Endodermal cell (in vitro differentiated cells): ENCODE data around the gene MED4. TPM values are rescaled to one million over a fixed set of nuclear protein-coding genes. Genes with fewer than 3 reads are reported as not detected.
A peak's percentile ranks its signal among the peaks of the same experiment; 100 is the strongest.
"Not testable (repeated sequence)": the region's sequence is repeated elsewhere in the genome, so short reads cannot be mapped to it uniquely, and the experiment has no call there.

Experiments used
- DNase-seq: peaks from one replicate; pipeline ENCODE4 v3.0.0-alpha.2; 2017
- H3K27ac ChIP-seq: 2 replicates; pipeline ENCODE4 v1.5.1; 2013; ENCODE audit warnings: mild to moderate bottlenecking, low read depth, low read length, moderate library complexity
- H3K27me3 ChIP-seq: 2 replicates; pipeline ENCODE4 v1.6.1; 2013; ENCODE audit warnings: mild to moderate bottlenecking, low read length, moderate library complexity; ENCODE audit not compliant: insufficient read depth, control insufficient read depth, poor library complexity, severe bottlenecking
- H3K36me3 ChIP-seq: 2 replicates; pipeline ENCODE4 v1.7.0; 2013; ENCODE audit warnings: mild to moderate bottlenecking, low read length, moderate library complexity; ENCODE audit not compliant: control insufficient read depth, insufficient read depth
- H3K4me1 ChIP-seq: one replicate; pipeline ENCODE4 v1.7.0; 2013; ENCODE audit warnings: low read length; ENCODE audit not compliant: control insufficient read depth, insufficient read depth
- H3K4me3 ChIP-seq: 2 replicates; pipeline ENCODE4 v1.5.1; 2013; ENCODE audit warnings: mild to moderate bottlenecking, low read length, moderate library complexity
- H3K9ac ChIP-seq: 2 replicates; pipeline ENCODE4 v1.6.1; 2013; ENCODE audit warnings: mild to moderate bottlenecking, low read length, moderate library complexity; ENCODE audit not compliant: poor library complexity, severe bottlenecking; ENCODE audit errors: extremely low read depth
- H3K9me3 ChIP-seq: 2 replicates; pipeline ENCODE4 v1.6.1; 2013; ENCODE audit warnings: mild to moderate bottlenecking, low read length, moderate library complexity; ENCODE audit not compliant: control insufficient read depth
- H3K27ac Mint-ChIP-seq: 2 replicates; pipeline ENCODE4 v1.8.0; 2020; ENCODE audit warnings: mixed read lengths
- H3K27me3 Mint-ChIP-seq: 2 replicates; pipeline ENCODE4 v1.8.0; 2021; ENCODE audit warnings: mild to moderate bottlenecking, mixed read lengths; ENCODE audit not compliant: insufficient read depth
- H3K36me3 Mint-ChIP-seq: 2 replicates; pipeline ENCODE4 v1.8.0; 2020; ENCODE audit warnings: low read depth, mixed read lengths
- H3K4me1 Mint-ChIP-seq: 2 replicates; pipeline ENCODE4 v1.8.0; 2020; ENCODE audit warnings: mixed read lengths
- H3K4me3 Mint-ChIP-seq: 2 replicates; pipeline ENCODE4 v1.8.0; 2020; ENCODE audit warnings: mild to moderate bottlenecking, moderate library complexity, mixed read lengths
- H3K9me3 Mint-ChIP-seq: 2 replicates; pipeline ENCODE4 v1.8.0; 2020; ENCODE audit warnings: mild to moderate bottlenecking, mixed read lengths
- WGBS, 2 experiments: methylation state at CpG; one replicate each; pipeline versions ENCODE4 v1.1.5 to v1.1.7; 2013; ENCODE audit warnings: missing lambda C conversion rate in 2 of 2, mixed read lengths in 1 of 2; ENCODE audit not compliant: insufficient coverage in 1 of 2, insufficient read length in 1 of 2; 5-methylcytosine and 5-hydroxymethylcytosine counted together
- total RNA-seq, 2 donors: library from RNA; stranded (reverse); fragmentation: NEBNext Ultra II Directional in 1 of 2; extraction: Animal tissue kit (Norgen Biotek cat#: 25700) in 1 of 2; gene quantifications; 2 replicates in 1 of 2; 3 replicates in 1 of 2; pipeline ENCODE4 v1.2.1, GENCODE V29; 2021
- TF ChIP-seq, protein P1 (sequence below): fragments of 200-600 bp; sonication (generic); conservative IDR thresholded peaks from 2 replicates; pipeline ENCODE4 v1.5.0; 2021; ENCODE audit warnings: antibody characterized with exemption, mild to moderate bottlenecking

MED4 gene
- total RNA-seq, 2 donors from 2014 or later: 56.4 to 68.1 TPM

DNA sequence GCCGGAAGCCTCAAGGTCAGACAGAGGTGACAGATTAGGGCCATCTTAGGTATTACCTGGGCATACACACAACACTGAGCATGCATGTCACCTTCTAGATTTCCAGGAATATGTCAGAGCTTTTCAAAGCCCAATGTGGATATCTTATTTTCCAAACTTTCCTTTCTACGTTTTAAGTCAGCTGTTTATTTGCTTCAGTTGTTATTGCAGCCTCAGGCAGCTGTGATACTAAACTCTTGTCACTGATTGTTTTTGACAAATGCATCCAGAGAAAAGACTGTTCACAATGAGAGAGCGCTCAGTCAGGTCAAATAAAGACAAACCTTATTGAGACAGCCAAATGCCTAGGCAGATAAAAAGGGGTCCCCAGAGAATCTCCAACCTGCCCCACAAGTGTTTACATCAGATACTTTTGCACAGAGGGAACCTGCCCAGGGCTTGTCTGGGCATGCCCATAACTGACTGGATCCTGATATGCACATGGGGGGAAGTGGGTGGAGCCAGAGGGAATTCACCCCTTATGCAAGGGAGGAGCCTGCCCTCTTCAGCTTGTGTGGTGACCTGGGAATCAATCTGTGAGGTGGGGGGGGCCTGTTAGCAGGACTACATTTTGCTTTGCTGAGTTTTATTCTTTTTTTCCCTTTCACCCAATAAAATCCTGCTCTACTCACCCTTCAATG lies 28.5 kb downstream of the MED4 start:
- Mint-ChIP-seq H3K27me3 (no peaks in the 10 kb centered on the region), H3K4me1 (no peaks in the 10 kb centered on the region), H3K27ac (no peak overlapping the region), H3K36me3 (peaks cover 95% of the 10 kb centered on the region), H3K4me3 (no peak overlapping the region), H3K9me3 (peaks cover 75% of the 10 kb centered on the region)
- TF ChIP-seq, protein P1, sequence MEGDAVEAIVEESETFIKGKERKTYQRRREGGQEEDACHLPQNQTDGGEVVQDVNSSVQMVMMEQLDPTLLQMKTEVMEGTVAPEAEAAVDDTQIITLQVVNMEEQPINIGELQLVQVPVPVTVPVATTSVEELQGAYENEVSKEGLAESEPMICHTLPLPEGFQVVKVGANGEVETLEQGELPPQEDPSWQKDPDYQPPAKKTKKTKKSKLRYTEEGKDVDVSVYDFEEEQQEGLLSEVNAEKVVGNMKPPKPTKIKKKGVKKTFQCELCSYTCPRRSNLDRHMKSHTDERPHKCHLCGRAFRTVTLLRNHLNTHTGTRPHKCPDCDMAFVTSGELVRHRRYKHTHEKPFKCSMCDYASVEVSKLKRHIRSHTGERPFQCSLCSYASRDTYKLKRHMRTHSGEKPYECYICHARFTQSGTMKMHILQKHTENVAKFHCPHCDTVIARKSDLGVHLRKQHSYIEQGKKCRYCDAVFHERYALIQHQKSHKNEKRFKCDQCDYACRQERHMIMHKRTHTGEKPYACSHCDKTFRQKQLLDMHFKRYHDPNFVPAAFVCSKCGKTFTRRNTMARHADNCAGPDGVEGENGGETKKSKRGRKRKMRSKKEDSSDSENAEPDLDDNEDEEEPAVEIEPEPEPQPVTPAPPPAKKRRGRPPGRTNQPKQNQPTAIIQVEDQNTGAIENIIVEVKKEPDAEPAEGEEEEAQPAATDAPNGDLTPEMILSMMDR: no peak
- Histone ChIP-seq H3K27me3 (no peaks in the 10 kb centered on the region), H3K4me1 (no peaks in the 10 kb centered on the region), H3K9ac (no peak overlapping the region), H3K36me3 (peaks cover 86% of the 10 kb centered on the region), H3K9me3 (peaks cover 88% of the 10 kb centered on the region), H3K27ac (no peak overlapping the region), H3K4me3 (peak overlapping the region; percentile 58)
- no peak for DNase-seq
- WGBS, 2 experiments: 93 to 94% methylated on average over 3 of the region's 3 CpGs

DNA sequence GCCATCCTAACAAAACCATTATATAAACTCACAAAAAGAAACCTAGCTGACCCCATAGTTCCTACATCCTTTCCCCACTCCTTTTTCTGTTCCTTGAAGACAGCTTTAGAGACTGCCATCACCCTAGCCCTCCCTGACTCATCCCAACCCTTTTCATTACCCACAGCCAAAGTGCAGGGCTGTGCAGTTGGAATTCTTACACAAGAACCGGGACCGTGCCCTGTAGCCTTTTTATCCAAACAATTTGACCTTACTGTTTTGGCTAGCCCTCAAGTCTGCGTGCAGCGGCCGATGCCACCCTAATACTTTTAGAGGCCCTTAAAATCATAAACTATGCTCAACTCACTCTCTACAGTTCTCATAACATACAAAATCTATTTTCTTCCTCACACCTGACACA lies 35.0 kb downstream of the MED4 start:
- not testable (repeated sequence) for H3K27me3 Mint-ChIP-seq, H3K4me3 Mint-ChIP-seq, DNase-seq, H3K9ac ChIP-seq, H3K4me3 ChIP-seq, H3K27me3 ChIP-seq, H3K27ac ChIP-seq, H3K4me1 ChIP-seq, H3K27ac Mint-ChIP-seq, H3K4me1 Mint-ChIP-seq
- Histone ChIP-seq H3K36me3 (peaks cover 29% of the 10 kb centered on the region), H3K9me3 (peaks cover 48% of the 10 kb centered on the region)
- Mint-ChIP-seq H3K9me3 (peaks cover 76% of the 10 kb centered on the region), H3K36me3 (peaks cover 94% of the 10 kb centered on the region)
- 64 to 67% methylated on average over 3 to 5 of the region's 5 CpGs for WGBS, 2 experiments

DNA sequence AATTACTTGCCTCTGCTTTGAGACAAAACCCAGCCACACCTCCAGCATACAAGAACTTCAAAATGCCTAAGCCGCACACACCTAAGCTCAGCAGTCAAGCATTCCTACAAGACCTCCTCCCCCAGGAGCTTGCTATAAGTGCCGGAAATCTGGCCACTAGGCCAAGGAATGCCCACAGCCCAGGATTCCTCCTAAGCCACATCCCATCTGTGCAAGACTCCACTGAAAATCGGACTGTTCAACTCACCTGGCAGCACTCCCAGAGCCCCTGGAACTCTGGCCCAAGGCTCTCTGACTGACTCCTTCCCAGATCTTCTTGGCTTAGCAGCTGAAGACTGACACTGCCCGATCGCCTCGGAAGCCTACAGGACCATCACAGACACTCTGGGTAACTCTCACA lies 36.4 kb downstream of the MED4 start:
- not testable (repeated sequence) for H3K27ac ChIP-seq, H3K27me3 ChIP-seq, H3K4me3 Mint-ChIP-seq, H3K9ac ChIP-seq, DNase-seq, H3K4me1 Mint-ChIP-seq, H3K27me3 Mint-ChIP-seq, H3K4me3 ChIP-seq, H3K27ac Mint-ChIP-seq, H3K4me1 ChIP-seq
- H3K36me3 ChIP-seq: peaks cover 32% of the 10 kb centered on the region
- 96 to 100% methylated on average over 1 to 6 of the region's 6 CpGs for WGBS, 2 experiments
- Mint-ChIP-seq H3K9me3 (peaks cover 75% of the 10 kb centered on the region), H3K36me3 (peaks cover 93% of the 10 kb centered on the region)
- H3K9me3 ChIP-seq: peaks cover 46% of the 10 kb centered on the region

DNA sequence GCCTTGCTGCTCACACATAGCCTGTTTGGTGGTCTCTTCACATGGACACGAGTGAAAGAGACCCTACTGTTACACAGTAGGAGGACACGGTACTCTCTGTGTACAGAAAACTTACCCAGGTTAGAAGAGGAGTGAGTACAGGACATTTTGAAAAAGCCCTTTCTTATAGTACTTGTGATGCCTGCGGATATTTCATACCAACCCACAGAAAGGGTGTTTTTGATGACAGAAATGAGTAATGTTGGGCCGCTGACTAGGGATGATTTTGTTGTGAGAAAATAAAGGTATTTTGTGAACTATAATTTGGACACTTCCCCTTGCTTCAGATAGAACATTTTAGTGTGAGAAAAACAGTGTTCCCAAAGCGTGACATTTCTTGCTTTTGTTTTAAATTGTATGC lies 39.2 kb downstream of the MED4 start:
- Mint-ChIP-seq H3K4me3 (no peak overlapping the region), H3K27me3 (peaks cover 1% of the 10 kb centered on the region), H3K27ac (no peak overlapping the region), H3K4me1 (no peaks in the 10 kb centered on the region), H3K9me3 (peaks cover 57% of the 10 kb centered on the region), H3K36me3 (peaks cover 98% of the 10 kb centered on the region)
- Histone ChIP-seq H3K9ac (no peak overlapping the region), H3K27me3 (no peaks in the 10 kb centered on the region), H3K36me3 (peaks cover 47% of the 10 kb centered on the region), H3K9me3 (peaks cover 37% of the 10 kb centered on the region), H3K27ac (no peak overlapping the region), H3K4me3 (no peak overlapping the region), H3K4me1 (no peaks in the 10 kb centered on the region)
- no peak for DNase-seq
- WGBS, 2 experiments: 95 to 100% methylated on average over 3 to 5 of the region's 5 CpGs
- TF ChIP-seq, protein P1: no peak
